Fibroblast of lung (primary cell): Measurements from ENCODE around the gene DLX4. TPM values are rescaled to one million over a fixed set of nuclear protein-coding genes. Genes with fewer than 3 reads are reported as not detected.

Experiments used
- DNase-seq, 2 donors: peaks; one replicate each; pipeline versions ENCODE4 v3.0.0 to v3.0.0-alpha.2; 2010; ENCODE audit warnings: low read depth in 2 of 2
- H2AFZ ChIP-seq: 2 replicates; pipeline ENCODE4 v1.5.1; 2012; ENCODE audit warnings: low read length, control low read depth, inconsistent platforms
- H3K27ac ChIP-seq: 2 replicates; pipeline ENCODE4 v1.5.1; 2011; ENCODE audit warnings: low read length, control low read depth; ENCODE audit not compliant: insufficient read depth
- H3K27me3 ChIP-seq: 2 replicates; pipeline ENCODE4 v1.5.1; 2011; ENCODE audit warnings: mild to moderate bottlenecking, low read length; ENCODE audit not compliant: control insufficient read depth, insufficient read depth
- H3K36me3 ChIP-seq: 2 replicates; pipeline ENCODE4 v1.5.1; 2011; ENCODE audit warnings: low read length; ENCODE audit not compliant: control insufficient read depth, insufficient read depth
- H3K4me1 ChIP-seq: 2 replicates; pipeline ENCODE4 v1.5.1; 2011; ENCODE audit warnings: low read length; ENCODE audit not compliant: control insufficient read depth, insufficient read depth; ENCODE audit errors: extremely low read depth
- H3K4me2 ChIP-seq: 2 replicates; pipeline ENCODE4 v1.5.1; 2011; ENCODE audit warnings: low read length, control low read depth; ENCODE audit not compliant: insufficient read depth; ENCODE audit errors: extremely low read depth
- H3K4me3 ChIP-seq, 4 experiments: fragments of 200-600 bp in 1 of 4; sonication (generic) in 1 of 4; replicated peaks in 1 of 4; 2 replicates each; pipeline ENCODE4 v1.5.1; 2011 to 2016; ENCODE audit warnings: low read length in 4 of 4, low read depth in 3 of 4, mild to moderate bottlenecking in 3 of 4, control low read depth in 2 of 4, inconsistent platforms in 1 of 4, mixed read lengths in 1 of 4; ENCODE audit not compliant: insufficient read depth in 1 of 4; ENCODE audit errors: control extremely low read depth in 1 of 4
- H3K79me2 ChIP-seq: 2 replicates; pipeline ENCODE4 v1.5.1; 2012; ENCODE audit warnings: mild to moderate bottlenecking, low read length, inconsistent platforms; ENCODE audit not compliant: control insufficient read depth, insufficient read depth
- H3K9ac ChIP-seq: 2 replicates; pipeline ENCODE4 v1.5.1; 2011; ENCODE audit warnings: mild to moderate bottlenecking, low read length, control low read depth; ENCODE audit not compliant: insufficient read depth
- H3K9me3 ChIP-seq: 2 replicates; pipeline ENCODE4 v1.5.1; 2012; ENCODE audit warnings: low read depth, low read length; ENCODE audit not compliant: control insufficient read depth, insufficient read depth
- H4K20me1 ChIP-seq: 2 replicates; pipeline ENCODE4 v1.5.1; 2011; ENCODE audit warnings: low read length; ENCODE audit not compliant: control insufficient read depth, insufficient read depth; ENCODE audit errors: extremely low read depth
- CTCF ChIP-seq, 2 donors: IDR thresholded peaks in 1 of 2; conservative IDR thresholded peaks in 1 of 2; 1 replicate in 1 of 2; 2 replicates in 1 of 2; pipeline ENCODE4 v1.5.1; 2011 to 2012; ENCODE audit warnings: low read length in 2 of 2, control low read depth in 1 of 2, inconsistent platforms in 1 of 2, low read depth in 1 of 2, mild to moderate bottlenecking in 1 of 2
- EZH2 ChIP-seq: IDR thresholded peaks from 2 replicates; pipeline ENCODE4 v1.5.1; 2012; ENCODE audit warnings: low read length, control low read depth, mild to moderate bottlenecking; ENCODE audit errors: missing control alignments
- polyA plus RNA-seq, 2 donors: library from polyadenylated mRNA; depleted of rRNA in 1 of 2; stranded (reverse) in 1 of 2; unstranded in 1 of 2; fragments of >200 nt; gene quantifications; 2 replicates each; pipeline ENCODE4 v1.2.1, GENCODE V29; 2011 to 2012; ENCODE audit warnings: missing spikeins in 1 of 2
- total RNA-seq: library from RNA; depleted of rRNA; stranded (reverse); fragments of >200 nt; gene quantifications from 2 replicates; pipeline ENCODE4 v1.2.1, GENCODE V29; 2014

Gene DLX4
- total and polyA plus RNA-seq, 2 donors (not counting 1 experiment from before 2014, with no cell fraction given), result not detected

GRCh38 chr17:49926886-49927285 lies 42.1 kb upstream of the DLX4 start:
- no peaks in the 10 kb centered on the region for H4K20me1 ChIP-seq
- no peak overlapping the region for H3K27ac ChIP-seq
- no peak overlapping the region for H3K4me2 ChIP-seq
- TF ChIP-seq EZH2, result no peak
- TF ChIP-seq CTCF (conservative IDR thresholded peaks at IDR 0.05 in 1 of 2, IDR thresholded peaks at IDR 0.05 in 1 of 2; ENCODE audit: low read depth in 1 of 2, low read length in 2 of 2), result no peak
- no peaks in the 10 kb centered on the region for H3K4me1 ChIP-seq
- no peaks in the 10 kb centered on the region for H3K79me2 ChIP-seq
- no peak overlapping the region for H3K4me3 ChIP-seq
- peaks cover 16% of the 10 kb centered on the region for H3K27me3 ChIP-seq
- no peak overlapping the region for H2AFZ ChIP-seq
- no peak overlapping the region for H3K9ac ChIP-seq
- peak; percentile 5 to 6 for DNase-seq
- H3K36me3 ChIP-seq, result no peaks in the 10 kb centered on the region
- no peaks in the 10 kb centered on the region for H3K9me3 ChIP-seq

GRCh38 chr17:49928126-49928800 lies 40.7 kb upstream of the DLX4 start:
- Histone ChIP-seq H2AFZ (no peak overlapping the region), H3K27ac (no peak overlapping the region), H3K4me1 (no peaks in the 10 kb centered on the region), H3K79me2 (no peaks in the 10 kb centered on the region), H3K9me3 (no peaks in the 10 kb centered on the region), H3K27me3 (peaks cover 18% of the 10 kb centered on the region), H3K36me3 (no peaks in the 10 kb centered on the region), H3K4me2 (no peak overlapping the region), H3K4me3 (no peak overlapping the region), H3K9ac (no peak overlapping the region), H4K20me1 (no peaks in the 10 kb centered on the region)
- TF ChIP-seq EZH2, result no peak
- TF ChIP-seq CTCF (conservative IDR thresholded peaks at IDR 0.05 in 1 of 2, IDR thresholded peaks at IDR 0.05 in 1 of 2; ENCODE audit: low read depth in 1 of 2, low read length in 2 of 2), result no peak
- DNase-seq, result no peak

- H3K9me3 ChIP-seq, result no peaks in the 10 kb centered on the region
- H3K4me2 ChIP-seq, result no peak overlapping the region
- H3K36me3 ChIP-seq, result no peaks in the 10 kb centered on the region
- H3K79me2 ChIP-seq, result no peaks in the 10 kb centered on the region
- H3K27me3 ChIP-seq, result peaks cover 18% of the 10 kb centered on the region
- no peaks in the 10 kb centered on the region for H3K4me1 ChIP-seq
- no peak overlapping the region for H3K4me3 ChIP-seq
- no peak overlapping the region for H3K9ac ChIP-seq
- no peak overlapping the region for H2AFZ ChIP-seq
- no peak for TF ChIP-seq EZH2
- TF ChIP-seq CTCF (conservative IDR thresholded peaks at IDR 0.05 in 1 of 2, IDR thresholded peaks at IDR 0.05 in 1 of 2; ENCODE audit: low read depth in 1 of 2, low read length in 2 of 2), result no peak
- no peaks in the 10 kb centered on the region for H4K20me1 ChIP-seq
- DNase-seq, result peak in 1 of 2 donors; percentile 45
- no peak overlapping the region for H3K27ac ChIP-seq
These were observed 40.0 kb upstream of the DLX4 start for GRCh38 chr17:49928837-49929475.
